ENCODE measurements around the gene GCK. TPM values are rescaled to one million over a fixed set of nuclear protein-coding genes. Genes with fewer than 3 reads are reported as not detected.

The GCK gene
- polyA plus RNA-seq, 1 experiment: 0.35 TPM

GRCh38 chr7:44158096-44158872, 31.0 kb downstream of the GCK start:
- H3K27me3 ChIP-seq (ENCODE audit: control insufficient read depth, insufficient read depth, low read length): no peaks in the 10 kb centered on the region
- POLR2A ChIA-PET: no interaction called here
- CTCF ChIA-PET: no interaction called here

DNA sequence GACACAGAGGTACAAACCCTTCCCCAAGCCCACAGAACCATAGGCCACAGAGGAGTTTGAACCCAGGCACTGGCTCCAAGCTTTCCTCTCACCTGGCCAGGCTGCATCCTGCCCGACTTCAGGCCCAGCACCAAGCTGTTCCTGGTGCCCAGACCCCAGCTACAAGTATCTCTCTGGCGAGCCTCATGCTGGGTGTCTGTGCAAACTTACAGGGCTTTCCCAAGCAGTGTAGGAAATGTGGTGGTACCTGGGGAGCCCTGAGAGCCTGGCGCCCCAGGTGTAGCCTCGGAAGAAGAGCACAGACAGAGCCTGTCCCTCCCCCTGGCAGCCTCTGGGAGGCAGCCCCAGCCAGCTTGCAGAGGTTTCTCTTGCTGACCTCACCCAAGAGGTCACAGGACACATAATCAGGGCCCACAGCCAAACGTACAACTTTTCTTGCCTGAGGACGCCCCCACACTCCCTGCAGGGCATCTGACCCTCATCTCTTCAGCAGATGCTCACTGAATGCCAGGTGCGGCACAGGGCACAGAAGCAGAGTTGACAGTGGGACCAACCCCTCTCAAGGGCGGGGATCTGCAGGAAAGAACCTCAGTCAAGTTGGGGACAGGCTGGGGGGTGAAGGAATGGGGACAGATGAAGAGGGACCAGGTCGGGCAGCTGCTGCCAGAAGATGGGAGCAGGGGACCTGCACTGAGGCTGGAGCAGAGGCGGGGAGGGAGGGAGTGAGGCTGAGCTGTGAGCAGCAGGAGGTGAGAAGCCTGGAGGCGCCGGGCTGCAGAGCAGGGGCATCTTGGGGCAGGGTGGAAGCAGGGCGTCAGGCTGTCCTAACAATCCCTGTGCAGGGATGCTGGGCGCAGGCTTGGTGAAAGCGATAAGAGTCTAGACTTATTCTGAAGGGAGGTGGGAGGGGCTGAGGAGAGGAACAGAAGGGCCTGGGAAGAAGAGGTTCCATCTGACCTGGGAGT, 31.8 kb downstream of the GCK start:
- ChIA-PET POLR2A (interaction anchor here (0.8 kb wide), 1 partner anchor 12 kb away, joined by 3 read pairs; no protein-coding TSS in a partner anchor), CTCF (no interaction called here)
- no peaks in the 10 kb centered on the region for H3K9me3 ChIP-seq (ENCODE audit: control insufficient read depth, insufficient read depth, low read length)
- no peak for TF ChIP-seq CTCF (IDR thresholded peaks at IDR 0.05; ENCODE audit: low read depth, low read length)
- H3K27me3 ChIP-seq (ENCODE audit: control insufficient read depth, insufficient read depth, low read length): no peaks in the 10 kb centered on the region
- no peak overlapping the region for H3K4me3 ChIP-seq (ENCODE audit: low read depth, low read length)
- H3K27ac ChIP-seq (ENCODE audit: low read depth, low read length): no peak overlapping the region
- no peak for DNase-seq (ENCODE audit: low read depth, low spot score)

More at GRCh38 chr7:44158096-44158872, 31.0 kb downstream of the GCK start:
- no peak for TF ChIP-seq CTCF (IDR thresholded peaks at IDR 0.05; ENCODE audit: low read depth, low read length)
- Histone ChIP-seq H3K27ac (ENCODE audit: low read depth, low read length) (no peak overlapping the region), H3K4me3 (ENCODE audit: low read depth, low read length) (no peak overlapping the region), H3K9me3 (ENCODE audit: control insufficient read depth, insufficient read depth, low read length) (no peaks in the 10 kb centered on the region)
- no peak for DNase-seq (ENCODE audit: low read depth, low spot score)

DNA sequence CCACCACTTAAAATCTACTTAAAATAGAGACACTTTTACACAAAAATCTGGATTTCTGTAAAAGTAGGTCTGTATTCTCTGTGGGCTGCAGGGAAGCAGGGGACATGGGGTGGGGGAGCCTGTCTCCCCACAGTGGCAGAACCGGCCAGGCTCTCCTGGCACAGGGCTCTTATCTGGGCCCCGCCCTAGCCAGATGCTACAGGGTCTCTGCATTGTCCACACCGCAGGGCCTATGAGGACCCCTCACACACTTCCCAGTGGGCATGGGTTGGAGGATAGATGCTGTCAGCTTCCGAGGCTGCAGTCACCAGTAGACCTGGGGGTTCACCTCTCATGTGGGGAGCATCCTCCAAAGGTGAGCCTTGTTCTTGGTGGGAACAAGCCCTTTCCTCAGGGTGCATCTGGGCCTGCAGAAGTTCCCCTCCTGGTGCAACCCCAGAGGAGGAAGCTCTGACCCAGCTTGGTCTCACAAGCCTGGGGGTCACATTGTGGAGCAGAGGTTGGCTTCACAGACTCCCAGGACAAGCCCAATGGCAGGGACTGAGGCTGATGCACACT, 32.7 kb downstream of the GCK start:
- TF ChIP-seq CTCF (IDR thresholded peaks at IDR 0.05; ENCODE audit: low read depth, low read length): no peak
- Histone ChIP-seq H3K27ac (ENCODE audit: low read depth, low read length) (no peak overlapping the region), H3K4me3 (ENCODE audit: low read depth, low read length) (no peak overlapping the region), H3K9me3 (ENCODE audit: control insufficient read depth, insufficient read depth, low read length) (no peaks in the 10 kb centered on the region), H3K27me3 (ENCODE audit: control insufficient read depth, insufficient read depth, low read length) (no peaks in the 10 kb centered on the region)
- DNase-seq (ENCODE audit: low read depth, low spot score): no peak
- ChIA-PET POLR2A (interaction anchor here (0.8 kb wide), 1 partner anchor 13 kb away, joined by 3 read pairs; no protein-coding TSS in a partner anchor), CTCF (no interaction called here)

DNA sequence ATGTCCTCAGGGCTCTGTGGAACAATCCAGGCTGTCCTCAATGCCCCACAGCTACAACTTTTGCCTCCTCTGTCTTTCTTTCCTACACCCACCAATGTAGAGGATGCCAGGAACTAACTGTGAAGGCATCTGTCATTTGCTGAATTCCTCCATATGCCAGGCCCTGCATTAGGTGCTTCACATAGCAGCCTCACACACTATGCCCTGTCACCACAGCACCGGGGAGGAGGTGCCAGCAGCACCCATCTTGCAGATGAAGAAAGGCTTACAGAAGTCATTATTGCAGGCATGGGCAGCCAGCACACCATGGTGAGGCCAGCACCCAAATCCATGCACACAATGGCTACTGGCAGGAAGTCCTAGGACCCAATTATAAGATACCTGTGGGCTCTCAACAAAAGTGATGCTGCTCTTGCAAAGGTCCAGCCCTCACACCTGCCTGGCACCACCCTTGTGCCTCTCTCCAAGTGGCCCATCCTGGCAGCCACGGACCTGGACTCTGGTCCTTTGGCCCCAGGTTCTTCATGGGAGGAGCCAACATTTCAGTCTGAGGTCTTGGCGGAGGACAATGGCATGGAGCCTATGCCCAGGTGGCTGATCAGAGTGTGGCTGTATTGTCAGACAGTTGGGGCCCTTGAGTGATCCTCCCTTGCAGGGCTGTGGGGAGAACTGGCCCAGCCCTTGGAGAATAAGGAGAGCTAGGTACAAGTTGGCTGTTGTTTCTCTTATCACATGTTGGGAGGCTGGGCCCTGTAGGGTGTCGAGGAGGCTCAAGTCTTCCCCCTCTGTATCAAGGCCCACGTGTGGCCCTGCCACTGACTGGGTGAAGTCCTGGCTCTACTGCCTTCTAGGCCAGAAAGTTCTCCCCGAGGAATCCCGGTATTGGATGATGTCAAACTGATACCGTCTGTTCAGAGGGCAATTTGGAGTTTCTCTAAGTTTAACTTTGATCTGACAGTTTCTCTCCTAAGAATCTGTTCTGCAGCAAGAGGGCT, 33.8 kb downstream of the GCK start:
- DNase-seq (ENCODE audit: low read depth, low spot score): no peak
- Histone ChIP-seq H3K4me3 (ENCODE audit: low read depth, low read length) (no peak overlapping the region), H3K27me3 (ENCODE audit: control insufficient read depth, insufficient read depth, low read length) (no peaks in the 10 kb centered on the region), H3K9me3 (ENCODE audit: control insufficient read depth, insufficient read depth, low read length) (no peaks in the 10 kb centered on the region), H3K27ac (ENCODE audit: low read depth, low read length) (no peak overlapping the region)
- POLR2A ChIA-PET: no interaction called here
- CTCF ChIA-PET: no interaction called here
- TF ChIP-seq CTCF (IDR thresholded peaks at IDR 0.05; ENCODE audit: low read depth, low read length): no peak

Data from AG04450 (cell line).